Naive thymus-derived CD4-positive, alpha-beta T cell (primary cell): ENCODE results near the gene OR5M10. TPM values are rescaled to one million over a fixed set of nuclear protein-coding genes. Genes with fewer than 3 reads are reported as not detected.
"Not testable (repeated sequence)": the region's sequence is repeated elsewhere in the genome, so short reads cannot be mapped to it uniquely, and the experiment has no call there.

Source experiments
- ATAC-seq: fragments of 150-1000 bp; cut with Tn5 transposase; 2 replicates; pipeline ENCODE4 v1.10.0; 2021; ENCODE audit warnings: mild to moderate bottlenecking, moderate library complexity
- CTCF ChIA-PET: fragments of 350-600 bp; sonication (Branson Sonifier 250); formaldehyde crosslinking; loops from one replicate; lab custom pipeline; 2021; ENCODE audit warnings: antibody characterized with exemption; lab: Charles Lee
- POLR2A ChIA-PET: fragments of 350-600 bp; sonication (Branson Sonifier 250); formaldehyde crosslinking; loops from one replicate; lab custom pipeline; 2021; ENCODE audit warnings: antibody characterized with exemption, inconsistent platforms; lab: Charles Lee
- DNase-seq, 9 donors: peaks; one replicate each; pipeline versions ENCODE4 v3.0.0 to v3.0.0-alpha.2; 2020 to 2022; ENCODE audit warnings: mixed read lengths in 1 of 9
- H3K27ac ChIP-seq: one replicate; pipeline ENCODE4 v1.7.0; 2013; ENCODE audit warnings: mild to moderate bottlenecking, low read depth, low read length, moderate library complexity
- H3K27me3 ChIP-seq, 2 donors: one replicate each; pipeline ENCODE4 v1.7.0; 2013; ENCODE audit warnings: low read length in 2 of 2, mild to moderate bottlenecking in 2 of 2, moderate library complexity in 2 of 2; ENCODE audit not compliant: control insufficient read depth in 2 of 2, insufficient read depth in 2 of 2
- H3K36me3 ChIP-seq, 3 experiments: 1 replicate in 2 of 3; 2 replicates in 1 of 3; pipeline ENCODE4 v1.7.0; 2013; ENCODE audit warnings: low read length in 3 of 3, mild to moderate bottlenecking in 3 of 3, moderate library complexity in 1 of 3; ENCODE audit not compliant: insufficient read depth in 3 of 3, control insufficient read depth in 2 of 3
- H3K4me1 ChIP-seq, 2 donors: one replicate each; pipeline ENCODE4 v1.7.0; 2013; ENCODE audit warnings: low read length in 2 of 2, mild to moderate bottlenecking in 2 of 2, moderate library complexity in 1 of 2; ENCODE audit not compliant: control insufficient read depth in 2 of 2, insufficient read depth in 2 of 2
- H3K4me3 ChIP-seq: 2 replicates; pipeline ENCODE4 v1.7.0; 2013; ENCODE audit warnings: mild to moderate bottlenecking, low read length
- H3K9me3 ChIP-seq, 3 experiments: 1 replicate in 2 of 3; 2 replicates in 1 of 3; pipeline ENCODE4 v1.7.0; 2013; ENCODE audit warnings: low read length in 3 of 3; ENCODE audit not compliant: control insufficient read depth in 2 of 3
- H3K27ac Mint-ChIP-seq, 9 donors: one replicate each; pipeline ENCODE4 v1.8.0; 2020 to 2022; ENCODE audit warnings: mixed read lengths in 9 of 9, mild to moderate bottlenecking in 8 of 9, moderate library complexity in 5 of 9, inconsistent platforms in 2 of 9
- H3K27me3 Mint-ChIP-seq, 5 donors: one replicate each; pipeline ENCODE4 v1.8.0; 2021 to 2022; ENCODE audit warnings: mixed read lengths in 5 of 5, mild to moderate bottlenecking in 1 of 5
- H3K36me3 Mint-ChIP-seq, 5 donors: one replicate each; pipeline ENCODE4 v1.8.0; 2020 to 2022; ENCODE audit warnings: mixed read lengths in 5 of 5, mild to moderate bottlenecking in 3 of 5, inconsistent platforms in 1 of 5
- H3K4me1 Mint-ChIP-seq, 7 donors: one replicate each; pipeline ENCODE4 v1.8.0; 2020 to 2022; ENCODE audit warnings: mixed read lengths in 7 of 7, mild to moderate bottlenecking in 3 of 7, inconsistent platforms in 1 of 7
- H3K4me3 Mint-ChIP-seq, 10 donors: one replicate each; pipeline ENCODE4 v1.8.0; 2020 to 2022; ENCODE audit warnings: mild to moderate bottlenecking in 10 of 10, mixed read lengths in 10 of 10, moderate library complexity in 6 of 10, inconsistent platforms in 2 of 10
- H3K9me3 Mint-ChIP-seq, 11 donors: one replicate each; pipeline ENCODE4 v1.8.0; 2020 to 2022; ENCODE audit warnings: mixed read lengths in 11 of 11, mild to moderate bottlenecking in 4 of 11, inconsistent platforms in 1 of 11, moderate library complexity in 1 of 11
- intact Hi-C, 2 donors: fragments of 100-400 bp; cut with micrococcal nuclease; formaldehyde crosslinking; loops; one replicate each; pipeline ENCODE4 v1.15.1; 2023
- polyA plus RNA-seq, 2 donors: library from polyadenylated mRNA; unstranded; fragments of 300-500 nt; fragmentation: Illumina TruSeq; gene quantifications; one replicate each; pipeline ENCODE4 v1.2.3, GENCODE V29; 2021
- total RNA-seq, 6 experiments: library from RNA in 5 of 6; stranded (reverse) in 5 of 6; gene quantifications; 1 replicate in 5 of 6; 2 replicates in 1 of 6; pipeline ENCODE4 v1.2.3 and lab custom pipeline; 2021 to 2026

The OR5M10 gene
- not detected for total RNA-seq
- not detected for polyA plus RNA-seq
- total RNA-seq (lab: John Stamatoyannopoulos, UW) = not detected

DNA sequence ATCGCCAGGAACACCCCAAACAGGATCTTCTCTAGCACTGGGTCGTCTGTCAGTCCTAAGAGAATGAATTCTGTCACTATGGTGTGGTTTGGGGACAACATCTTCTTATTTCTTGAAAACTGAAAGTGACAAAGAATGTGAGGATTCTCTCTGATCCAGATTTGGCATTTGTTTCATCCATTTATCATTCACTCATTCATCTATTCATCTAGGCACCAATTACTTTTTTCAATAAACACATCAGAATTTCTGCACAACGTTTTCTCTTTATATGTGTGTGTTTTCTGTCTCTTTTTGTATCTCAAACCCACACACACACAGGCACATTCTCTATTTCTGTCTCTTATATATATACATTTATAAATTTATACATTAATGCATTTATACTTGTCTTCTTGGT lies at the start of gene OR5M10:
TSS of gene OR5M10 (minus strand) at position 101 of the 400 bp plus-strand sequence. CDS start at position 101, 0 bp downstream.
- Histone ChIP-seq H3K9me3 (no peaks in the 10 kb centered on the region), H3K36me3 (no peaks in the 10 kb centered on the region), H3K4me1 (no peaks in the 10 kb centered on the region), H3K27ac (no peak within 1 kb of the TSS), H3K4me3 (no peak within 1 kb of the TSS), H3K27me3 (no peaks in the 10 kb centered on the region)
- no peaks in the 10 kb centered on the region for H3K36me3 Mint-ChIP-seq
- H3K4me3 Mint-ChIP-seq = no peak within 1 kb of the TSS
- ChIA-PET POLR2A (no interaction called here), CTCF (no interaction called here)
- H3K9me3 Mint-ChIP-seq = peaks cover 0 to 10% (median 6%) of the 10 kb centered on the region in 11 donors
- no peak within 1 kb of the TSS for H3K27ac Mint-ChIP-seq
- intact Hi-C loops = no loop called here
- H3K4me1 Mint-ChIP-seq = no peaks in the 10 kb centered on the region
- DNase-seq = no peak
- ATAC-seq = no peak
- H3K27me3 Mint-ChIP-seq = no peaks in the 10 kb centered on the region

DNA sequence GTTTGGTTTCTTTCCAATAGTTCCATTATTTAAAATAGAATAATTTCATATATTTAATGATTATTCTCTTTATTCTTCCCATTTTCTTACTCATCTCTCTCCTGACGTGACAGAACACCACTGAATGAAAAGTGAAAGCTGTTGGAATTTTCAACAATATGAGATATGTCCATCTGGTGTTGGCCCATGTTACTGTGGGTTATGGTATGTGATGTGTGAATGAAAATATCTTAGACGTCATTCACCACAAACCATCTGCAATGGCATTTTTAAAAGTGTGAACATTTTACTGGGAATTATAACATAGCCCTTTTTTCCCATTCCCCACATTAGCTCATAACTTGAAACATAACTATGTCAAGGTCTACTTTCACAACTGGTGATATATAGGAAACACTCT lies 48.4 kb upstream of the OR5M10 start:
- H3K4me1 Mint-ChIP-seq = no peaks in the 10 kb centered on the region
- ChIA-PET POLR2A (no interaction called here), CTCF (no interaction called here)

DNA sequence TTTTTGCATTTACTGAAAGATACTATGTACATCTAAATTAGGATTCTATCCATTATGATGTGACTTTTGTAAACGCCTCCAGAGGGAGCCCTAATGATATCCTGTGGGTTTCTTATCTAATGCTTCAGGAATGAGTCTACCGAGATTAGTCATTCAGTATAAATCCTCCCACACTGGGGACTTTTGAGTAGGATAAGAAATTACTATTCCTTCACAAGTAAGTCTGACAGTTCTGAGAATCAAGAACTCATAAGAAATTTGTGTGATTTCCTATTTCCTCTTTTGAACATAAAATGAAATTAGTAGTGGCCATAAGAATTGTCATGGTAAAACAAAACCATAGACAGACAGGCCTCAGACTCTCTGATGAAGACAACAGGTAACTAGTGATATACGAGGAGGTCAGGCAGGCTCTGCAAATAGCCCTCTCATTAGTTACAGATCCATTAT lies 47.2 kb upstream of the OR5M10 start:
- CTCF ChIA-PET = no interaction called here
- no peak for DNase-seq
- no peaks in the 10 kb centered on the region for H3K27me3 ChIP-seq
- H3K9me3 ChIP-seq = no peaks in the 10 kb centered on the region
- Mint-ChIP-seq H3K9me3 (peaks cover 0 to 25% (median 6%) of the 10 kb centered on the region in 11 donors), H3K27ac (no peak overlapping the region), H3K27me3 (no peaks in the 10 kb centered on the region), H3K36me3 (no peaks in the 10 kb centered on the region), H3K4me1 (no peaks in the 10 kb centered on the region), H3K4me3 (no peak overlapping the region)
- no peaks in the 10 kb centered on the region for H3K36me3 ChIP-seq
- no peak for ATAC-seq
- intact Hi-C loops = loop anchor here in 1 of 2 donors (10.0 kb wide), 1 partner anchor 120 kb away; the partner anchor contains the start of gene OR9G4
- H3K4me1 ChIP-seq = no peaks in the 10 kb centered on the region
- no peak overlapping the region for H3K4me3 ChIP-seq
- POLR2A ChIA-PET = no interaction called here
- H3K27ac ChIP-seq = no peak overlapping the region

More for the DNA sequence above, 48.4 kb upstream of the OR5M10 start:
- DNase-seq (no peak), ATAC-seq (no peak)
- H3K9me3 Mint-ChIP-seq = peaks cover 0 to 25% (median 5%) of the 10 kb centered on the region in 11 donors
- no peaks in the 10 kb centered on the region for H3K4me1 ChIP-seq
- H3K9me3 ChIP-seq = no peaks in the 10 kb centered on the region
- no peak overlapping the region for H3K27ac Mint-ChIP-seq
- H3K27ac ChIP-seq = no peak overlapping the region
- H3K27me3 ChIP-seq = no peaks in the 10 kb centered on the region
- no peak overlapping the region for H3K4me3 ChIP-seq
- H3K36me3 ChIP-seq = no peaks in the 10 kb centered on the region
- H3K4me3 Mint-ChIP-seq = no peak overlapping the region
- H3K27me3 Mint-ChIP-seq = no peaks in the 10 kb centered on the region
- H3K36me3 Mint-ChIP-seq = no peaks in the 10 kb centered on the region
- intact Hi-C loops = loop anchor here in 1 of 2 donors (10.0 kb wide), 1 partner anchor 119 kb away; the partner anchor contains the start of gene OR9G4

DNA sequence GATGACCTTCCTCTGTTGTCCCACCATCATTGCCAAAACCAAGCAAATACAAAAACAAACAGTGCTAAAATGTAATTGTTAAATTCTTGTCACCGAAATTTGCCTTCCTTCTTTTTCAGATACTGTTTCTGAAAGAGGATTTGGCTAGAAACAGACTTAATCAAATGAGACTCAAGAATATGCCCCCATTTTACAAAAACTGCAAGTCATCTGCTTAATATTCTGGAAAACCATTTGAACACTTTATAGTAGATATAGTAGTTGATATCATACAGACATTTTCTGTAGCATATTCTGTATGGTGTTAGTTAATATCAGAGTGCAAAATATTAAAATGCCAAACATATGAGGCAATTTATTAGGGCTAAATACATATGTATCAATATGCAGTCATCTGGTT lies 33.7 kb upstream of the OR5M10 start:
- H3K27ac Mint-ChIP-seq = no peak overlapping the region
- POLR2A ChIA-PET = no interaction called here

DNA sequence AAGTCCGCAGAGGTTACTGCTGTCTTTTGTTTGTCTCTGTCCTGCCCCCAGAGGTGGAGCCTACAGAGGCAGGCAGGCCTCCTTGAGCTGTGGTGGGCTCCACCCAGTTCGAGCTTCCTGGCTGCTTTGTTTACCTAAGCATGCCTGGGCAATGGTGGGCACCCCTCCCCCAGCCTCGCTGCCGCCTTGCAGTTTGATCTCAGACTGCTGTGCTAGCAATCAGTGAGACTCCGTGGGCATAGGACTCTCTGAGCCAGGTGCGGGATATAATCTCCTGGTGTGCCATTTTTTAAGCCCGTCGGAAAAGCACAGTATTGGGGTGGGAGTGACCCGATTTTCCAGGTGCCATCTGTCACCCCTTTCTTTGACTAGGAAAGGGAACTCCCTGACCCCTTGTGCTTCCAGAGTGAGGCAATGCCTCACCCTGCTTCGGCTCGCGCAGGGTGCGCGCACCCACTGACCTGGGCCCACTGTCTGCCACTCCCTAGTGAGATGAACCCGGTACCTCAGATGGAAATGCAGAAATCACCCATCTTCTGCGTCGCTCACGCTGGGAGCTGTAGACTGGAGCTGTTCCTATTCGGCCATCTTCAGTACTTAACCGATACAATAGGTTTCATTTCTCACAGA lies 14.7 kb upstream of the OR5M10 start:
- CTCF ChIA-PET, H3K36me3 ChIP-seq, H3K9me3 ChIP-seq, H3K36me3 Mint-ChIP-seq, H3K4me3 Mint-ChIP-seq, H3K4me1 ChIP-seq, ATAC-seq, POLR2A ChIA-PET, H3K27ac Mint-ChIP-seq, intact Hi-C loops, H3K4me1 Mint-ChIP-seq, H3K27ac ChIP-seq, H3K27me3 Mint-ChIP-seq, H3K27me3 ChIP-seq, H3K4me3 ChIP-seq, DNase-seq: not testable (repeated sequence)
- H3K9me3 Mint-ChIP-seq = peaks cover 0 to 11% (median 7%) of the 10 kb centered on the region in 11 donors

More for the DNA sequence above, 33.7 kb upstream of the OR5M10 start:
- H3K36me3 Mint-ChIP-seq = no peaks in the 10 kb centered on the region
- no peaks in the 10 kb centered on the region for H3K27me3 Mint-ChIP-seq
- intact Hi-C loops = no loop called here
- no peak for ATAC-seq
- H3K27ac ChIP-seq = no peak overlapping the region
- no peak overlapping the region for H3K4me3 Mint-ChIP-seq
- CTCF ChIA-PET = no interaction called here
- no peaks in the 10 kb centered on the region for H3K4me1 ChIP-seq
- H3K36me3 ChIP-seq = no peaks in the 10 kb centered on the region
- H3K27me3 ChIP-seq = no peaks in the 10 kb centered on the region
- no peaks in the 10 kb centered on the region for H3K9me3 ChIP-seq
- H3K4me1 Mint-ChIP-seq = no peaks in the 10 kb centered on the region
- no peak for DNase-seq
- peaks cover 0 to 6% (median 0%) of the 10 kb centered on the region in 11 donors for H3K9me3 Mint-ChIP-seq
- H3K4me3 ChIP-seq = no peak overlapping the region

DNA sequence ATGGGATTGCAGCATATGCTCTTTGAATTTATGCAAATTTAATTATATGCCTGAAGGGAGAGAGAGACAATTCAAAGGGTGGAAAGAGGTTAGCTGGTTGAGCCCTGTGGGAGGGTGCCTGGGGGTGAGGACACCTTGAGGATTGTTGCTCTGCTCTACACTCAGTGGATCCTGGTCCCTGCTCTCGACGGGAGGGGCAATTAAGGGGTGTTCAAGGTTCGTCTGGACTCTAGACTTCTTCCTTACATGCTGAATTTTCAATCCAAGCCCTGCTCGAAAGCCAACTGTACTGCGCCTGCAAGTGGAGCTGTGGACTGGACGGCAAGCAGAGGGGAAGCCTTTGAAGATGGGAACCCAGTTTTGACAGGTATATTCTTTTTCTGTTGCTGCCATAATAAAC lies 18.9 kb downstream of the OR5M10 start:
- H3K4me3 ChIP-seq = no peak overlapping the region
- Mint-ChIP-seq H3K27ac (no peak overlapping the region), H3K9me3 (peaks cover 0 to 32% (median 9%) of the 10 kb centered on the region in 11 donors), H3K4me1 (no peaks in the 10 kb centered on the region), H3K36me3 (peaks cover 0 to 6% (median 0%) of the 10 kb centered on the region in 5 donors), H3K4me3 (no peak overlapping the region), H3K27me3 (no peaks in the 10 kb centered on the region)
- H3K36me3 ChIP-seq = no peaks in the 10 kb centered on the region
- H3K9me3 ChIP-seq = no peaks in the 10 kb centered on the region
- H3K4me1 ChIP-seq = no peaks in the 10 kb centered on the region
- no peaks in the 10 kb centered on the region for H3K27me3 ChIP-seq
- ATAC-seq (no peak), DNase-seq (no peak)
- intact Hi-C loops = no loop called here
- H3K27ac ChIP-seq = no peak overlapping the region
- ChIA-PET CTCF (no interaction called here), POLR2A (no interaction called here)

DNA sequence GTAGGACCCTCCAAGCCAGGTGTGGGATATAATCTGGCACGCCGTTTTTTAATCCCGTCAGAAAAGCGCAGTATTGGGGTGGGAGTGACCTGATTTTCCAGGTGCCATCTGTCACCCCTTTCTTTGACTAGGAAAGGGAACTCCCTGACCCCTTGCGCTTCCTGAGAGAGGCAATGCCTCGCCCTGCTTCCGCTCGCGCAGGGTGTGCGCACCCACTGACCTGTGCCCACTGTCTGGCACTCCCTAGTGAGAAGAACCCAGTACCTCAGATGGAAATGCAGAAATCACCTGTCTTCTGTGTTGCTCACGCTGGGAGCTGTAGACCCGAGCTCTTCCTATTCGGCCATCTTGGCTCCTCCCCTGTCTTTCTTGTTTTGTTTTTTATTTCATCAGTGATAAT lies 22.8 kb downstream of the OR5M10 start:
- H3K4me1 ChIP-seq, H3K9me3 ChIP-seq, H3K27me3 ChIP-seq, ATAC-seq, H3K36me3 Mint-ChIP-seq, POLR2A ChIA-PET, CTCF ChIA-PET, H3K4me1 Mint-ChIP-seq, H3K4me3 Mint-ChIP-seq, intact Hi-C loops, H3K36me3 ChIP-seq, DNase-seq, H3K27ac ChIP-seq, H3K4me3 ChIP-seq, H3K27me3 Mint-ChIP-seq, H3K27ac Mint-ChIP-seq: not testable (repeated sequence)
- H3K9me3 Mint-ChIP-seq = peaks cover 0 to 20% (median 5%) of the 10 kb centered on the region in 11 donors
